ENCODE data around the gene PREP.

Gene PREP

GRCh38 chr6:105397987-105398386 lies 4.9 kb downstream of the PREP start:
- no peak for DNase-seq (ENCODE audit: low read depth)

GRCh38 chr6:105391705-105392104 lies 11.2 kb downstream of the PREP start:
- DNase-seq (ENCODE audit: low read depth), result no peak

GRCh38 chr6:105389543-105389942 lies 13.3 kb downstream of the PREP start:
- no peak for DNase-seq (ENCODE audit: low read depth)

- DNase-seq (ENCODE audit: low read depth), result no peak
These were observed 14.5 kb downstream of the PREP start for GRCh38 chr6:105388392-105388791.

GRCh38 chr6:105384004-105384403 lies 18.9 kb downstream of the PREP start:
- no peak for DNase-seq (ENCODE audit: low read depth)

GRCh38 chr6:105382958-105383357 lies 19.9 kb downstream of the PREP start:
- DNase-seq (ENCODE audit: low read depth), result no peak

- no peak for DNase-seq (ENCODE audit: low read depth)
These were observed 20.4 kb downstream of the PREP start for GRCh38 chr6:105382496-105382895.

GRCh38 chr6:105380634-105381033 lies 22.2 kb downstream of the PREP start:
- DNase-seq (ENCODE audit: low read depth), result no peak

- no peak for DNase-seq (ENCODE audit: low read depth)
These were observed 27.1 kb downstream of the PREP start for GRCh38 chr6:105375797-105376196.

- no peak for DNase-seq (ENCODE audit: low read depth)
These were observed 28.9 kb downstream of the PREP start for GRCh38 chr6:105374010-105374420.

- no peak for DNase-seq (ENCODE audit: low read depth)
These were observed 29.4 kb downstream of the PREP start for GRCh38 chr6:105373481-105373880.

- no peak for DNase-seq (ENCODE audit: low read depth)
These were observed 30.1 kb downstream of the PREP start for GRCh38 chr6:105372849-105373182.

GRCh38 chr6:105372142-105372848 lies 30.6 kb downstream of the PREP start:
- DNase-seq (ENCODE audit: low read depth), result no peak

GRCh38 chr6:105370351-105370750 lies 32.5 kb downstream of the PREP start:
- no peak for DNase-seq (ENCODE audit: low read depth)

GRCh38 chr6:105369145-105369544 lies 33.7 kb downstream of the PREP start:
- DNase-seq (ENCODE audit: low read depth), result no peak

GRCh38 chr6:105364243-105364642 lies 38.6 kb downstream of the PREP start:
- DNase-seq (ENCODE audit: low read depth), result no peak

- DNase-seq (ENCODE audit: low read depth), result no peak
These were observed 39.7 kb downstream of the PREP start for GRCh38 chr6:105363100-105363754.

GRCh38 chr6:105359419-105360370 lies 43.2 kb downstream of the PREP start:
- DNase-seq (ENCODE audit: low read depth), result no peak

- DNase-seq (ENCODE audit: low read depth), result no peak
These were observed 45.7 kb downstream of the PREP start for GRCh38 chr6:105357165-105357564.

GRCh38 chr6:105352037-105352617 lies 50.8 kb downstream of the PREP start:
- no peak for DNase-seq (ENCODE audit: low read depth)

GRCh38 chr6:105348897-105349296 lies 54.0 kb downstream of the PREP start:
- DNase-seq (ENCODE audit: low read depth), result no peak

- DNase-seq (ENCODE audit: low read depth), result no peak
These were observed 56.8 kb downstream of the PREP start for GRCh38 chr6:105346052-105346451.
